ENCODE data around the gene P2RY8. TPM values are rescaled to one million over a fixed set of nuclear protein-coding genes. Genes with fewer than 3 reads are reported as not detected.

The P2RY8 gene
- total RNA-seq, 4 donors from 2014 or later = 0.55 to 6.0 (median 3.0) TPM; not detected in 1

- peaks cover 0 to 7% (median 3%) of the 10 kb centered on the region in 4 donors for H3K36me3 ChIP-seq
- no peaks in the 10 kb centered on the region for H3K4me1 ChIP-seq
- no peak overlapping the region for H3K4me3 ChIP-seq
- WGBS, 2 donors (ENCODE audit: low coverage in 1 of 2) = 92 to 100% methylated on average over 3 to 20 of the region's 20 CpGs
- TF ChIP-seq POLR2AphosphoS5 (IDR thresholded peaks at IDR 0.05) (no peak), POLR2A (IDR thresholded peaks at IDR 0.05) (no peak)
- peaks cover 5 to 6% of the 10 kb centered on the region in 2 donors for H3K9me3 ChIP-seq
- no peak overlapping the region for H3K27ac ChIP-seq
- DNase-seq = no peak
- no peaks in the 10 kb centered on the region for H3K27me3 ChIP-seq
- in situ Hi-C loops (cut with MboI; ENCODE audit: low pct_ligation_motif_present in 1 of 4, low pct_unique_long_range_greater_than_20kb in 1 of 4, low sequenced_read_pairs in 3 of 4) = no loop called here
- intact Hi-C loops (cut with DNase I; ENCODE audit: low total_unique reads) = no loop called here
These were observed 118.8 kb downstream of the P2RY8 start for GRCh38 chrX:1417921-1418771.

- no peak overlapping the region for H3K27ac ChIP-seq
- no peaks in the 10 kb centered on the region for H3K9me3 ChIP-seq
- H3K36me3 ChIP-seq = peaks cover 0 to 14% (median 3%) of the 10 kb centered on the region in 4 donors
- TF ChIP-seq CTCF (IDR thresholded peaks at IDR 0.05) = no peak
- in situ Hi-C loops (cut with MboI; ENCODE audit: low pct_ligation_motif_present in 1 of 4, low pct_unique_long_range_greater_than_20kb in 1 of 4, low sequenced_read_pairs in 3 of 4) = no loop called here
- no peak for DNase-seq
- WGBS, 2 donors (ENCODE audit: low coverage in 1 of 2) = 67 to 75% methylated on average over 3 to 14 of the region's 14 CpGs
- H3K4me3 ChIP-seq = no peak overlapping the region
- intact Hi-C loops (cut with DNase I; ENCODE audit: low total_unique reads) = no loop called here
- no peaks in the 10 kb centered on the region for H3K4me1 ChIP-seq
- no peaks in the 10 kb centered on the region for H3K27me3 ChIP-seq
These were observed 119.8 kb downstream of the P2RY8 start for GRCh38 chrX:1416965-1417760.

GRCh38 chrX:1416327-1416784 is 120.6 kb downstream of the P2RY8 start:
- H3K4me3 ChIP-seq = no peak overlapping the region
- in situ Hi-C loops (cut with MboI; ENCODE audit: low pct_ligation_motif_present in 1 of 4, low pct_unique_long_range_greater_than_20kb in 1 of 4, low sequenced_read_pairs in 3 of 4) (no loop called here), intact Hi-C loops (cut with DNase I; ENCODE audit: low total_unique reads) (no loop called here)
- H3K4me1 ChIP-seq = no peaks in the 10 kb centered on the region
- no peaks in the 10 kb centered on the region for H3K9me3 ChIP-seq
- peaks cover 0 to 14% (median 3%) of the 10 kb centered on the region in 4 donors for H3K36me3 ChIP-seq
- WGBS, 2 donors (ENCODE audit: low coverage in 1 of 2) = 71% methylated on average over 15 of the region's 15 CpGs; no CpG with 5 or more reads in 1 of the 2 donors
- TF ChIP-seq CTCF (IDR thresholded peaks at IDR 0.05) (no peak), POLR2A (IDR thresholded peaks at IDR 0.05) (no peak)
- no peaks in the 10 kb centered on the region for H3K27me3 ChIP-seq
- no peak overlapping the region for H3K27ac ChIP-seq
- no peak for DNase-seq

Other genes starting within 250 kb of the P2RY8 start
- gene IL3RA, start 200.4 kb downstream of the P2RY8 start, total RNA-seq = 10 to 100 TPM in 1 of 4 donors, 1 to 10 TPM in 3; 3.0 to 11.1 (median 5.8) TPM
- 100 to 1,000 TPM; 473 to 699 (median 574) TPM for gene SLC25A6, start 145.1 kb downstream of the P2RY8 start, total RNA-seq
- gene ASMTL, start 84.3 kb downstream of the P2RY8 start, total RNA-seq = 10 to 100 TPM in 3 of 4 donors, 1 to 10 TPM in 1; 3.4 to 20.3 (median 18.4) TPM
- 100 to 1,000 TPM in 2 of 4 donors, 10 to 100 TPM in 2; 53.7 to 134 (median 97.7) TPM for gene AKAP17A, start 54.4 kb upstream of the P2RY8 start, total RNA-seq
- not detected for gene ASMT, start 77.9 kb upstream of the P2RY8 start, total RNA-seq